ENCODE data around the gene ARHGAP8.

DNA sequence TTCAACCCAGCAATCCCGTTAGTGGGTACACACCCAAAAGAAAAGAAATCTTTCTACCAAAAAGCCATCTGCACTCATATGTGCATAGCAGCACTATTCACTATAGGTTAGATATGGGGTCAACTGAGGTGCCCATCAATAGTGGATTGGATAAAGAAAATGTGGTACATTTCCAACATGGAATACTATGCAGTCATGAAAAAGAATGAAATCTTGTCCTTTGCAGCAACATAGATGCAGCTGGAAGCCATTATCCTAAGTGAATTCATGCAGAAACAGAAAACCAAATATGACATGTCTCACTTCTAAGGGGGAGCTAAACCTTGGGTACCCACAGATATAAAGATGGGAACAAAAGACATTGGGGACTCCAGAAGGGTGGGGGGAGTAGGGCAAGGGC lies 1.9 kb upstream of the ARHGAP8 start:
- TF ChIP-seq, protein P1, sequence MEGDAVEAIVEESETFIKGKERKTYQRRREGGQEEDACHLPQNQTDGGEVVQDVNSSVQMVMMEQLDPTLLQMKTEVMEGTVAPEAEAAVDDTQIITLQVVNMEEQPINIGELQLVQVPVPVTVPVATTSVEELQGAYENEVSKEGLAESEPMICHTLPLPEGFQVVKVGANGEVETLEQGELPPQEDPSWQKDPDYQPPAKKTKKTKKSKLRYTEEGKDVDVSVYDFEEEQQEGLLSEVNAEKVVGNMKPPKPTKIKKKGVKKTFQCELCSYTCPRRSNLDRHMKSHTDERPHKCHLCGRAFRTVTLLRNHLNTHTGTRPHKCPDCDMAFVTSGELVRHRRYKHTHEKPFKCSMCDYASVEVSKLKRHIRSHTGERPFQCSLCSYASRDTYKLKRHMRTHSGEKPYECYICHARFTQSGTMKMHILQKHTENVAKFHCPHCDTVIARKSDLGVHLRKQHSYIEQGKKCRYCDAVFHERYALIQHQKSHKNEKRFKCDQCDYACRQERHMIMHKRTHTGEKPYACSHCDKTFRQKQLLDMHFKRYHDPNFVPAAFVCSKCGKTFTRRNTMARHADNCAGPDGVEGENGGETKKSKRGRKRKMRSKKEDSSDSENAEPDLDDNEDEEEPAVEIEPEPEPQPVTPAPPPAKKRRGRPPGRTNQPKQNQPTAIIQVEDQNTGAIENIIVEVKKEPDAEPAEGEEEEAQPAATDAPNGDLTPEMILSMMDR (conservative IDR thresholded peaks at IDR 0.05 in 1 of 2, IDR thresholded peaks at IDR 0.05 in 1 of 2; ENCODE audit: low read depth in 1 of 2, low read length in 2 of 2) = no peak
- no peak for TF ChIP-seq EZH2 (IDR thresholded peaks at IDR 0.05; ENCODE audit: low read length, missing control alignments)
